ENCODE results near the gene TNFRSF6B. TPM values are rescaled to one million over a fixed set of nuclear protein-coding genes. Genes with fewer than 3 reads are reported as not detected.

TNFRSF6B gene
- total and polyA plus RNA-seq, 2 of the 4 experiments (the other 2 are of a cell fraction): 1.3 to 11.0 TPM

DNA sequence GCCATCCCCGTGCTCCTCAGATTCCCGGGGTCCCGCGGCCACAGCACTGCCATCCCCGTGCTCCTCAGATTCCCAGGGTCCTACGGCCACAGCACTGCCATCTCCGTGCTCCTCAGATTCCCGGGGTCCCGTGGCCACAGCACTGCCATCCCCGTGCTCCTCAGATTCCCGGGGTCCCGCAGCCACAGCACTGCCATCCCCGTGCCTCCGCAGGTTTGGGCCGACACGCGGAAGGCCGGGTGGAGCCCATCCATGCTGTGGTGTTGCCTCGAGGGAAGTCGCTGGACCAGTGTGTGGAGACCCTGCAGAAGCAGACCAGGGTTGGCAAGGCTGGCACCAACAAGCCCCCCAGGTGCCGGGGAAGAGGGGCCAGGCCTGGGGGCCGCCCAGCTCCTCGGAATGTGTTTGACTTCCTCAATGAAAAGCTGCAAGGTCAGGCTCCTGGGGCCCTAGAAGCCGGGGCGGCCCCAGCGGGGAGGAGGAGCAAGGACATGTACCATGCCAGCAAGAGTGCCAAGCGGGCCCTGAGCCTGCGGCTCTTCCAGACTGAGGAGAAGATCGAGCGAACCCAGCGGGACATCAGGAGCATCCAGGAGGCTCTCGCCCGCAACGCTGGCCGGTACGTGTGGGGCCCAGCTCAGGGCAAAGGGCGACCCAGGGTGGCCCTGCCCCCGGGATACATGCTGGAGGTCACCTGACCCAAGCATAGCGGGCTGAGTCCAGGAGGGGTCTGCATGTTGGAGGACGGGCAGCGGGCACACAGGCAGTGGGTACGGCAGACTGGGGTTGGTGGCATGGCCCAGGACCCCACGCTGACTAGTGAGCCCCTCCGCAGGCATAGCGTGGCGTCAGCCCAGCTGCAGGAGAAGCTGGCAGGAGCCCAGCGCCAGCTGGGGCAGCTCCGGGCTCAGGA, 38.8 kb downstream of the TNFRSF6B start (continued):
- TF ChIP-seq CEBPB (IDR thresholded peaks at IDR 0.05; ENCODE audit: low read depth, low read length) (no peak), ELK1 (IDR thresholded peaks at IDR 0.05; ENCODE audit: borderline replicate concordance, low read depth, low read length) (no peak), MAZ (IDR thresholded peaks at IDR 0.05; ENCODE audit: borderline replicate concordance, low read depth, low read length) (no peak)
